C4-2B (cell line): ENCODE results near the gene ERAL1.

ENCODE experiments used
- ZFX ChIP-seq: fragments of 450-650 bp; IDR thresholded peaks from 2 replicates; pipeline ENCODE4 v1.6.1; 2017
- TF ChIP-seq, protein P1 (sequence below): fragments of 450-650 bp; conservative IDR thresholded peaks from 2 replicates; pipeline ENCODE4 v1.5.1; 2017; ENCODE audit warnings: mild to moderate bottlenecking

DNA sequence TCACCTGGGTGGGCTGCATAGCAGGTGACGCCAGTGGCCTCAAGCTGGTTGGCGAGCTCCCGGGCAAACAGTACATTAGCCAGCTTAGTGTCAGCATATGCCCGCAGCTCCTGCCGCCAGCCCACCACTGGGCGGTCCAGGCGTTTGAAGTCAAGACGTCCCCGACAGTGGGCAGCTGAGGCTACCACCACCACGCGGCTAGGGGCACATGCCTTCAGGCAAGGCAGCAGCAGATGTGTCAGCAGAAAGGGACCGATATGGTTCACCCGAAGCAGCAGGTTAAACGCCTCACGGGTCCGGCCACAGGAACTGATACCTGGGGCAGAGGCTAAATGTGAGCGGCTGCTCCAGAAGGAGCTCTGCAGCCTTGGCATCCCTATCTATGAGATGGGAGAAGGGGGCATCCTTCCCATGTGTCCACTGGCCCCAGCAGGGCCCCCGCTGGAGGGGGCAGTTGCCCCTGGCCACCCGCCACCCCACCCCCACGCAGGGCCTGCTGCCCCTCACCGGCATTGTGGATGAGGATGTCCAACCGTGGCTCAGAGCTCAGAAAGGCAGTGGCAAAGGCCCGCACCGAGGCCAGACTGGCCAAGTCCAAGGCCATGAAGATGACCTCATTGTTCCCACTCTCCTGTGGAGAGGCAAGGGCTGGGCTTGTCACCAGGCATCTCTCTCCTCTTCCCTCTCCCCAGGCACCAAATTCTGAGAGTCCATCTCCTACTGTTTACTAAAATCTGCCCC, 46.3 kb downstream of the ERAL1 start:
- TF ChIP-seq, protein P1, sequence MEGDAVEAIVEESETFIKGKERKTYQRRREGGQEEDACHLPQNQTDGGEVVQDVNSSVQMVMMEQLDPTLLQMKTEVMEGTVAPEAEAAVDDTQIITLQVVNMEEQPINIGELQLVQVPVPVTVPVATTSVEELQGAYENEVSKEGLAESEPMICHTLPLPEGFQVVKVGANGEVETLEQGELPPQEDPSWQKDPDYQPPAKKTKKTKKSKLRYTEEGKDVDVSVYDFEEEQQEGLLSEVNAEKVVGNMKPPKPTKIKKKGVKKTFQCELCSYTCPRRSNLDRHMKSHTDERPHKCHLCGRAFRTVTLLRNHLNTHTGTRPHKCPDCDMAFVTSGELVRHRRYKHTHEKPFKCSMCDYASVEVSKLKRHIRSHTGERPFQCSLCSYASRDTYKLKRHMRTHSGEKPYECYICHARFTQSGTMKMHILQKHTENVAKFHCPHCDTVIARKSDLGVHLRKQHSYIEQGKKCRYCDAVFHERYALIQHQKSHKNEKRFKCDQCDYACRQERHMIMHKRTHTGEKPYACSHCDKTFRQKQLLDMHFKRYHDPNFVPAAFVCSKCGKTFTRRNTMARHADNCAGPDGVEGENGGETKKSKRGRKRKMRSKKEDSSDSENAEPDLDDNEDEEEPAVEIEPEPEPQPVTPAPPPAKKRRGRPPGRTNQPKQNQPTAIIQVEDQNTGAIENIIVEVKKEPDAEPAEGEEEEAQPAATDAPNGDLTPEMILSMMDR: no peak
- no peak for TF ChIP-seq ZFX
